ENCODE measurements around the gene DCC. TPM values are rescaled to one million over a fixed set of nuclear protein-coding genes. Genes with fewer than 3 reads are reported as not detected.

Gene DCC
- polyA plus RNA-seq, 1 of the 3 experiments (the other 2 are of a cell fraction), result 0.20 TPM

DNA sequence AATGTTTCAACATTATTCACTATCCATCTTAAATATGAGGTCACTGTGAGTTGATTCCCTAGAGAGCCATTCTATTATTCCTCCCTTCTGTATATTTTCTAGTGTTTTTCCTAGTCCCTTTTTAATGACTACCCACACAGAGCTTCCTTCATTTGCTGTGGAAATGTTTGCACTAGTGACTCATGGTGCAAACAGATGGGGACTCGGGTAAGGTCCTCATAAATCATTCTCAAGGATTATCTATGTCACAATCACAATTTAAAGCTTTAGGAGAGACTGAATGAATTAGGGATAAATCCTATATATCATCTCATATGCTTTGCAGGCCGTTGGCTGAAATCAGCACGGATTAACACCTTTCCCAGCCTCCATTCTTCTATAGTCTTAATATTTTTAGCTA lies 159.6 kb downstream of the DCC start (continued):
- TF ChIP-seq, protein P1, sequence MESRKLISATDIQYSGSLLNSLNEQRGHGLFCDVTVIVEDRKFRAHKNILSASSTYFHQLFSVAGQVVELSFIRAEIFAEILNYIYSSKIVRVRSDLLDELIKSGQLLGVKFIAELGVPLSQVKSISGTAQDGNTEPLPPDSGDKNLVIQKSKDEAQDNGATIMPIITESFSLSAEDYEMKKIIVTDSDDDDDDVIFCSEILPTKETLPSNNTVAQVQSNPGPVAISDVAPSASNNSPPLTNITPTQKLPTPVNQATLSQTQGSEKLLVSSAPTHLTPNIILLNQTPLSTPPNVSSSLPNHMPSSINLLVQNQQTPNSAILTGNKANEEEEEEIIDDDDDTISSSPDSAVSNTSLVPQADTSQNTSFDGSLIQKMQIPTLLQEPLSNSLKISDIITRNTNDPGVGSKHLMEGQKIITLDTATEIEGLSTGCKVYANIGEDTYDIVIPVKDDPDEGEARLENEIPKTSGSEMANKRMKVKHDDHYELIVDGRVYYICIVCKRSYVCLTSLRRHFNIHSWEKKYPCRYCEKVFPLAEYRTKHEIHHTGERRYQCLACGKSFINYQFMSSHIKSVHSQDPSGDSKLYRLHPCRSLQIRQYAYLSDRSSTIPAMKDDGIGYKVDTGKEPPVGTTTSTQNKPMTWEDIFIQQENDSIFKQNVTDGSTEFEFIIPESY (IDR thresholded peaks at IDR 0.05; ENCODE audit: borderline replicate concordance, low read depth), result no peak
- TF ChIP-seq SMC3 (IDR thresholded peaks at IDR 0.05; ENCODE audit: low read depth, low read length), result no peak
- TF ChIP-seq, protein P2, sequence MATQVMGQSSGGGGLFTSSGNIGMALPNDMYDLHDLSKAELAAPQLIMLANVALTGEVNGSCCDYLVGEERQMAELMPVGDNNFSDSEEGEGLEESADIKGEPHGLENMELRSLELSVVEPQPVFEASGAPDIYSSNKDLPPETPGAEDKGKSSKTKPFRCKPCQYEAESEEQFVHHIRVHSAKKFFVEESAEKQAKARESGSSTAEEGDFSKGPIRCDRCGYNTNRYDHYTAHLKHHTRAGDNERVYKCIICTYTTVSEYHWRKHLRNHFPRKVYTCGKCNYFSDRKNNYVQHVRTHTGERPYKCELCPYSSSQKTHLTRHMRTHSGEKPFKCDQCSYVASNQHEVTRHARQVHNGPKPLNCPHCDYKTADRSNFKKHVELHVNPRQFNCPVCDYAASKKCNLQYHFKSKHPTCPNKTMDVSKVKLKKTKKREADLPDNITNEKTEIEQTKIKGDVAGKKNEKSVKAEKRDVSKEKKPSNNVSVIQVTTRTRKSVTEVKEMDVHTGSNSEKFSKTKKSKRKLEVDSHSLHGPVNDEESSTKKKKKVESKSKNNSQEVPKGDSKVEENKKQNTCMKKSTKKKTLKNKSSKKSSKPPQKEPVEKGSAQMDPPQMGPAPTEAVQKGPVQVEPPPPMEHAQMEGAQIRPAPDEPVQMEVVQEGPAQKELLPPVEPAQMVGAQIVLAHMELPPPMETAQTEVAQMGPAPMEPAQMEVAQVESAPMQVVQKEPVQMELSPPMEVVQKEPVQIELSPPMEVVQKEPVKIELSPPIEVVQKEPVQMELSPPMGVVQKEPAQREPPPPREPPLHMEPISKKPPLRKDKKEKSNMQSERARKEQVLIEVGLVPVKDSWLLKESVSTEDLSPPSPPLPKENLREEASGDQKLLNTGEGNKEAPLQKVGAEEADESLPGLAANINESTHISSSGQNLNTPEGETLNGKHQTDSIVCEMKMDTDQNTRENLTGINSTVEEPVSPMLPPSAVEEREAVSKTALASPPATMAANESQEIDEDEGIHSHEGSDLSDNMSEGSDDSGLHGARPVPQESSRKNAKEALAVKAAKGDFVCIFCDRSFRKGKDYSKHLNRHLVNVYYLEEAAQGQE (IDR thresholded peaks at IDR 0.05; ENCODE audit: low read depth, low read length), result no peak

DNA sequence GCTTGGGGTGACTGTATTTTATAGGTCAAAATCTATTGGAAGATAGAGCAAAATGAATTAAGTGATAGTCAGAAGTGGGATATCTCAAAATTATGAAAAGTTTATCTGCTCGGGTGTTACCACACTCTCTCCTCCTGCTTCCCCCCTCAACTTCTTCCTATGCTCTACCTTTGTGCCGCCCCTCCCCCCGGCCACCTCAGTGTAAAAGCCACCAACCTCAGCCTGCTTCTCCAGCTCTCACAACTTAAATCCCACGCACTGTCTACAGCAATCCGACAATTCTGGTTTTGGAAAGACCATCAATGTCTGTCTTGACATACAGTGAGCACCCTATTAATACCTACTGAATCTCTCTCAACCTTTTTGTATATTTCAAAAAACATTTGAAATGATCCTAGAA lies 164.6 kb downstream of the DCC start:
- H3K9me3 ChIP-seq, result no peaks in the 10 kb centered on the region
- 34% methylated on average over 5 of the region's 5 CpGs for WGBS (ENCODE audit: low lambda C conversion rate)
- H3K79me2 ChIP-seq (ENCODE audit: insufficient read depth), result no peaks in the 10 kb centered on the region
- H4K20me1 ChIP-seq (ENCODE audit: insufficient read depth), result no peaks in the 10 kb centered on the region
- no peaks in the 10 kb centered on the region for H3K36me3 ChIP-seq (replicated peaks in 1 of 2; ENCODE audit: control insufficient read depth in 1 of 2, insufficient read depth in 2 of 2, low read length in 1 of 2)
- H3K4me3 ChIP-seq (ENCODE audit: low read depth in 2 of 2, low read length in 1 of 2), result no peak overlapping the region
- DNase-seq, result no peak
- TF ChIP-seq ELF1 (IDR thresholded peaks at IDR 0.05), result no peak
- H3K4me2 ChIP-seq, result no peak overlapping the region
- no peak overlapping the region for H2AFZ ChIP-seq (ENCODE audit: low read depth)
- H3K27me3 ChIP-seq (ENCODE audit: insufficient read depth), result no peaks in the 10 kb centered on the region
- CTCF ChIA-PET, result no interaction called here
- H3K9ac ChIP-seq, result no peak overlapping the region
- POLR2A ChIA-PET, result no interaction called here
- no peaks in the 10 kb centered on the region for H3K9me2 ChIP-seq
- no peak overlapping the region for H3K27ac ChIP-seq (ENCODE audit: low read depth in 2 of 2, low read length in 1 of 2)
- H3K4me1 ChIP-seq (ENCODE audit: control insufficient read depth in 1 of 2, insufficient read depth in 2 of 2, low read depth in 1 of 2, low read length in 1 of 2), result peaks cover 0 to 8% of the 10 kb centered on the region in 2 experiments; a peak in 1 of 4 replicates
- H3F3A ChIP-seq (replicated peaks; ENCODE audit: insufficient read depth), result no peaks in the 10 kb centered on the region

DNA sequence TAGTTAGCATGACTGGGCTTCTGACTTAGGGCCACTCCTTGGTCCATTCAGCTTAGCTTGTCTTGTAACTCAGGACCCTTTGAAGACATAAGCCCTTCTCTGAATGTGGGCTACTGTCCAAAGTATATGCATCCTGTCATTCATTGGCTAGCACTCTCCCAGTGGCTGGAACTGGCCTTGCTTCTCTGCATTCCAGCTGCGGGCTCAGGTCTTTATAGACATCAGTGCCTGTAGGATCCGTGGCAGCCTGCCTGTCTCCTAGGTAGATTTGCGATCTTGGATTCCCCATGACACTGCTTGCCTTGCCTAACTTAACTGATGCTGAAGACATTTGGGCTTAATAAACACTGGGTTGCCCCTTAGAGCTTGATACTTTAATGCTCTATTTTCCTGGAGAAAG lies 170.1 kb downstream of the DCC start:
- POLR2A ChIA-PET, result no interaction called here
- no peak for TF ChIP-seq MEF2A (IDR thresholded peaks at IDR 0.05; ENCODE audit: borderline replicate concordance, low read depth)
- TF ChIP-seq POLR2AphosphoS5 (IDR thresholded peaks at IDR 0.05; ENCODE audit: low read depth, low read length), result no peak
- TF ChIP-seq SIN3A (IDR thresholded peaks at IDR 0.05; ENCODE audit: borderline replicate concordance, low read depth, low read length), result no peak
- TF ChIP-seq, protein P3, sequence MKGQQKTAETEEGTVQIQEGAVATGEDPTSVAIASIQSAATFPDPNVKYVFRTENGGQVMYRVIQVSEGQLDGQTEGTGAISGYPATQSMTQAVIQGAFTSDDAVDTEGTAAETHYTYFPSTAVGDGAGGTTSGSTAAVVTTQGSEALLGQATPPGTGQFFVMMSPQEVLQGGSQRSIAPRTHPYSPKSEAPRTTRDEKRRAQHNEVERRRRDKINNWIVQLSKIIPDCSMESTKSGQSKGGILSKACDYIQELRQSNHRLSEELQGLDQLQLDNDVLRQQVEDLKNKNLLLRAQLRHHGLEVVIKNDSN (IDR thresholded peaks at IDR 0.05; ENCODE audit: borderline replicate concordance, low read depth), result no peak
- no peak for TF ChIP-seq FOXM1 (IDR thresholded peaks at IDR 0.05; ENCODE audit: low read depth)
- TF ChIP-seq, protein P2 (IDR thresholded peaks at IDR 0.05; ENCODE audit: low read depth, low read length), result no peak
- no peak for TF ChIP-seq NFIC (IDR thresholded peaks at IDR 0.05; ENCODE audit: borderline replicate concordance)
- TF ChIP-seq FOXJ3 (CRISPR knock-in tag; IDR thresholded peaks at IDR 0.05), result no peak
- TF ChIP-seq, protein P1 (IDR thresholded peaks at IDR 0.05; ENCODE audit: borderline replicate concordance, low read depth), result no peak
- no peak for TF ChIP-seq NRF1 (IDR thresholded peaks at IDR 0.05; ENCODE audit: low read depth, low read length)

More for the DNA sequence above, 170.1 kb downstream of the DCC start:
- H3K79me2 ChIP-seq (ENCODE audit: insufficient read depth), result no peaks in the 10 kb centered on the region
- H3K36me3 ChIP-seq (replicated peaks in 1 of 2; ENCODE audit: control insufficient read depth in 1 of 2, insufficient read depth in 2 of 2, low read length in 1 of 2), result no peaks in the 10 kb centered on the region
- H3K4me2 ChIP-seq, result no peak overlapping the region
- H3K9me2 ChIP-seq, result no peaks in the 10 kb centered on the region
- H3F3A ChIP-seq (replicated peaks; ENCODE audit: insufficient read depth), result no peaks in the 10 kb centered on the region
- no peak for DNase-seq
- H2AFZ ChIP-seq (ENCODE audit: low read depth), result no peak overlapping the region
- 44% methylated on average over 3 of the region's 3 CpGs for WGBS (ENCODE audit: low lambda C conversion rate)
- no peak overlapping the region for H3K27ac ChIP-seq (ENCODE audit: low read depth in 2 of 2, low read length in 1 of 2)
- H3K9ac ChIP-seq, result no peak overlapping the region
- no peaks in the 10 kb centered on the region for H3K9me3 ChIP-seq
- CTCF ChIA-PET, result no interaction called here
- peaks cover 0 to 8% of the 10 kb centered on the region in 2 experiments; a peak in 1 of 4 replicates for H3K4me1 ChIP-seq (ENCODE audit: control insufficient read depth in 1 of 2, insufficient read depth in 2 of 2, low read depth in 1 of 2, low read length in 1 of 2)
- no peak overlapping the region for H3K4me3 ChIP-seq (ENCODE audit: low read depth in 2 of 2, low read length in 1 of 2)
- H4K20me1 ChIP-seq (ENCODE audit: insufficient read depth), result no peaks in the 10 kb centered on the region
- no peaks in the 10 kb centered on the region for H3K27me3 ChIP-seq (ENCODE audit: insufficient read depth)
